HG02763 (cell line): ENCODE data around the gene RABL6.
"Not testable (repeated sequence)": the region's sequence is repeated elsewhere in the genome, so short reads cannot be mapped to it uniquely, and the experiment has no call there.

Experiments used
- ATAC-seq: cut with Tn5 transposase; IDR thresholded peaks from one replicate; pipeline ENCODE4 v1.9.1; 2021; ENCODE audit warnings: mild to moderate bottlenecking, moderate library complexity; ENCODE audit not compliant: unreplicated experiment

RABL6 gene

DNA sequence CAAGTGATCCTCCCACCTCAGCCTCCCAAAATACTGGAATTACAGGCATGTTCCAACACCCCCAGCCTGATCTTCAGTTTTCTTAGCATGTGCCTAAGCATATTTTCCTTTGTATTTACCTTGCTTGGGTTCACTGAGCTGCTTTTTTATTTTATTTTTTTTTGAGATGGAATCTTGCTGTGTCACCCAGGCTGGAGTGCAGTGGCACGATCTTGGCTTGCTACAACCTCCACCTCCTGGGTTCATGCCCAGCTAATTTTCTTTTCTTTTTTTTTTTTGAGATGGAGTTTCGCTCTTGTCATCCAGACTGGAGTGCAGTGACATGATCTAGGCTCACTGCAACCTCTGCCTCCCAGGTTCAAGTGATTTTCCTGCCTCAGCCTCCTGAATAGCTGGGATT lies 61.9 kb downstream of the RABL6 start:
- not testable (repeated sequence) for ATAC-seq

GRCh38 chr9:136875155-136875554 lies 67.4 kb downstream of the RABL6 start:
- no peak for ATAC-seq

GRCh38 chr9:136876476-136876875 lies 68.7 kb downstream of the RABL6 start:
- ATAC-seq = no peak

GRCh38 chr9:136880651-136881050 lies 72.9 kb downstream of the RABL6 start:
- ATAC-seq = no peak

GRCh38 chr9:136881691-136882108 lies 74.0 kb downstream of the RABL6 start:
- ATAC-seq = no peak

- no peak for ATAC-seq
Observed at GRCh38 chr9:136882109-136882946, 74.6 kb downstream of the RABL6 start.

- not testable (repeated sequence) for ATAC-seq
Observed at GRCh38 chr9:136882947-136883283, 75.2 kb downstream of the RABL6 start.

GRCh38 chr9:136883670-136884069 lies 75.9 kb downstream of the RABL6 start:
- ATAC-seq = not testable (repeated sequence)

DNA sequence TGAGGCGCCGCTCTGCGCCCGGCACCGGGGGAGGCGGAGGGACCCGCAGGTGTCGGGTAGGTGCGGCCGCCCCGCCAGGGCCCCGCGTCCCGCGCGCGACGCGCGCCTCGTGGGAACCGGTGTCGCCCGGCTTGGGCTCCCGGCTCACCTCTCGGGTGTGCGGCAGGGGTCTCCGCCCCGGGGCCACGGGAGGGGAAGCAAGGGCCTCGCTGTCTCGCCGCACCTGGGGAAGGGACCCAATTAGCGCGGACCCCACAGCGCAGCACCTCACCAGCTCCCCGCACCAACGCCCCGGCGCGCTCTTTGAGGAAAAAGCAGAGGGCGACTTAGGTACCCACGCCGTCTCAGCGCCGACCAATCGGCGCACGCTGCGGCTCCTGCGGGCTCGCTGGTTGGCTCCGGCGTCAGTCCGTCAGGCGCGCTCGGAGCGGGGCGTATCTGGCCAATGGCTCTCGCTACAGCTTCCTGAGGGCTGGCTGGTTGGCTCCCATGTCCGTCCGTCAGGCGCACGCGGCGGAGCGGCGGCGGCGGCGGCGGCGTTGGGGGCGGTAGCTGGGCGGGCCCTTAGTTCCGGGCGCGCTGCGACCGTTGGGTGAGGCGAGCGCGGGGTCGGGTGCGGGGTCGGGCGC lies 78.3 kb downstream of the RABL6 start, which contains the start of gene TRAF2:
TSS of gene TRAF2 (plus strand) at position 567 of the 629 bp plus-strand sequence. CDS start 12,225 bp downstream, outside the sequence.
- ATAC-seq = peak; percentile 84

GRCh38 chr9:136886610-136887597 lies 79.2 kb downstream of the RABL6 start:
- peak; percentile 20 for ATAC-seq

- no peak for ATAC-seq
Observed at GRCh38 chr9:136888454-136888853, 80.7 kb downstream of the RABL6 start.

GRCh38 chr9:136889858-136890257 lies 82.1 kb downstream of the RABL6 start:
- ATAC-seq = no peak

DNA sequence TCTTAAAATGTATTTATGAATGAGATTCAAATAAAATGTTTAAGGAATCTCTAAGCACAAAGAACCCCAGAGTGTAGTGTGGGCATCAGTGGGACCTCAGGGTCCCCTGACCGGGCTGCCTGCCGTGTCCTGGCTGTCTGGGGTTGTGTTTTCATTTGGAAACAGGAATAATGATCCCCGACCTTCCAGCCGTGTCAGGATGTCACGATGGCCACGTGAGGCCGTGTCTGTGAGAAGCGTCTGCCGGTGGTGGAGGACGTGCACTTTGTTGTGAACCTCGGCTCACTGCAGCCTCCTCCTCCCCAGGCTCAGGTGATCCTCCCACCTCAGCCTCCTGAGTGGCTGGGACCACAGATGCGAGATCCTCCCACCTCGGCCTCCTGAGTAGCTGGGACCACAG lies 82.9 kb downstream of the RABL6 start:
- ATAC-seq = no peak
